ENCODE measurements around the gene SFMBT2.

Gene SFMBT2

DNA sequence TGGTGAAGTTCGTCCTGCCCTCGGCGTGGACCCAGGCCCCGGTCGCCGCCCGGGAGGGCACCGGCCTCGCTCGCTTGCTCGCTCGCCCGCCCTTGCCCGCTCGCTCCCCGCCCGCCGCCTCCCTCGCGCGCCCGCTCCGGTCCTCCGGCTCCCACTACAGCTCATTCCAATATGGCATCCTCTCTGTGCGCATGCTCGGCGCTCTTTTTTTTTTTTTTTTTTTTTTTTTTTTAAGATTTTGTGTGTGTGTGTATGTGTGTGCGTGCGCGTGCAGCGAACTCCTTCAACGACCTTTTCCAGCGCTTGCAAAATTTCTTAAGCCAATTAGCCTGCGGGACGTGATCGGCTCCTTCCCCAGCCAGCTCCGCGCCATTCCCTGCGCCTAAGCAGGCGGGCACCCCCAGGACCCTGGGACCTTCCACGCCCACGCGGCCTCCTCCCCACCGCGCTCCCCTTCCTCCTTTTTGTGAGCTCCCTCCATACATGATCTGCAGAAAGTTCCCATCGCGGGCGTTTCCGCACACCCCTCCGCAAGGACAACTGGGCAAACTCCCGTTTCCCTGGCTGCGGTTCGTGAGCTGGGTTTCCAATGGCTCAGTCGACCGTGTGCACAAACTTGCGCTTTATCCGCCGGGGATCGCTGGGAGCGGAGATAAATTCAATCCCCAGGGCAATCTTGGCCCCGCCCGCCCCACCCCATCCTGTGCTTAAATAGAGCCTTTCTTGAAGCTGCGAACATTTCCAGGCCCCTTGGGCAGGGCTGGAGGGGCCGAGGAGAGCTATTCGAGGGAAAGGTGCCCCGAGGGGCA, at the start of gene SFMBT2:
Gene SFMBT2 (minus strand): TSS at position 173 of the 809 bp plus-strand sequence. CDS start 29,136 bp downstream, outside the sequence.
- intact Hi-C loops (cut with DNase I): loop anchor here (2.0 to 5.0 kb wide), 3 partner anchors 490 to 624 kb away; no protein-coding TSS in a partner anchor
- DNase-seq: peak in 8 of 10 donors; percentile 49 to 95 (median 61)

DNA sequence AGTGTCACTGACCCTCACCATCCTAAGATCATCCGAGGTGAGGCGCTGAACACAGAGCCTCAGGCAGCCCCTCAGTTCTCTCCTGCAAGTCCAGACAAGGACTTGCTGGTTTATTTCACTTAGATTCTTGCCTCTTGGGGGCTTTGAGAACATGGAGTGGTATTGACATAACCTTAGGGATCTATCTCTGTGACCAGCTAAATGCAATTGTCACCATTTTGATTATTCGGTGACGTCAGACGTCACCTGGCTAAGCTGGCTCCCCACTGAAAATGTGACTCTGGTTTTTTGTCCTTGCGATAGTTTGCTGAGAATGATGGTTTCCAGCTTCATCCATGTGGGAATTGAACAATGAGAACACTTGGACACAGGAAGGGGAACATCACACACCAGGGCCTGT, 49.2 kb upstream of the SFMBT2 start:
- intact Hi-C loops (cut with DNase I): no loop called here
- DNase-seq: no peak

DNA sequence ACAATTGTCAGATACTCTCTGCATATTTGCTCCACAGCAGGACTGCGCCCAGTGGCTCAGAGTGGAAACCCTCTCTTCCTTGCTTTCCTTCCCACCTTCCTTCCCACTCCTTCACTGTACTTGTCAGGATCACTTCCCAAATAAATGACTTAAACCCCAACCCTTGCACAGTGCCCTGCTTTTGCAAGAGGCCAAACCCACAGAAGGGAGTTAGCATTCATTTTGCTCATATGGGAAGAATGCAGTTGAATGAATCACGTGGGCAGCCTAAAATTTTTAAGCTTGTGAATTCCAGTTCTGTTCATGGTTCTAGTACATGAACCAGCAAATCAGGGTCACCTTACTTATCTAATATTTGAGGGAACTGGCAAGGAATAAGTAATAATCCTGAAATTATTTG, 47.7 kb upstream of the SFMBT2 start:
- intact Hi-C loops (cut with DNase I): no loop called here
- DNase-seq: no peak

DNA sequence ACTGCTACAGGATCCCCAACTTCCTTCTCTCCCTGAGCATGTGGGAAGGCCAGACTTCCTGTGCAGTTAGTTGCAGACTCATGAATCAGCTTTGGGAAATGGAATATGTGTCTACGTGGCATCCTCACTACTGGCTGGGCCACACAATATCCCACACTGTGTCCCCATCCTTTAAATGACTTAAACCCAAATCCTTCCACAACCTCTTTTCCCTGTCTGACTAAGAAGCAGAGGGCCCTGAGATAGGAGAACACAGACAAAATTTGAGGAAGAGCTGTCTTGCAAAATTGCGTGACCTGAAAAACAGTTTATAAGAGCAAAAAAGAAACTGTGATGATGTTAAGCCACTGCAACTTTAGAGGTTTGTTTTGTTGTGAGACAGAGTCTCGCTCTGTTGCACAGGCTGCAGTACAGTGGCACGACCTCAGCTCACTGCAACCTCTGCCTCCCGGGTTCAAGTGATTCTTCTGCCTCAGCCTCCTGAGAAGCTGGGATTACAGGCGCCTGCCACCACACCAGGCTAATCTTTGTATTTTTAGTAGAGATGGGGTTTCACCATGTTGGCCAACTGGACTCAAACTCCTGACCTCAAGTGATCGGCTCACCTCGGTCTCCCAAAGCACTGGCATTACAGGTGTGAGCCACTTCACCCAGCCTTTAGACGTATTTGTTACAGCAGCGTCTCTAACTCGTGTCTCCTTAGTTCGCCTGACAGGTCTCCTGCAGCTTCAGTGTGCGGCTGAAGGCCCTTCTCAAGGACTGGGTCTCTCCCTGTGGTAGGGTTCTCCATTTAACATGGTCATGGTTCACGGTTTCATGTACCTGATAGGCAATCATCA, 46.9 kb upstream of the SFMBT2 start:
- DNase-seq: no peak
- intact Hi-C loops (cut with DNase I): no loop called here

DNA sequence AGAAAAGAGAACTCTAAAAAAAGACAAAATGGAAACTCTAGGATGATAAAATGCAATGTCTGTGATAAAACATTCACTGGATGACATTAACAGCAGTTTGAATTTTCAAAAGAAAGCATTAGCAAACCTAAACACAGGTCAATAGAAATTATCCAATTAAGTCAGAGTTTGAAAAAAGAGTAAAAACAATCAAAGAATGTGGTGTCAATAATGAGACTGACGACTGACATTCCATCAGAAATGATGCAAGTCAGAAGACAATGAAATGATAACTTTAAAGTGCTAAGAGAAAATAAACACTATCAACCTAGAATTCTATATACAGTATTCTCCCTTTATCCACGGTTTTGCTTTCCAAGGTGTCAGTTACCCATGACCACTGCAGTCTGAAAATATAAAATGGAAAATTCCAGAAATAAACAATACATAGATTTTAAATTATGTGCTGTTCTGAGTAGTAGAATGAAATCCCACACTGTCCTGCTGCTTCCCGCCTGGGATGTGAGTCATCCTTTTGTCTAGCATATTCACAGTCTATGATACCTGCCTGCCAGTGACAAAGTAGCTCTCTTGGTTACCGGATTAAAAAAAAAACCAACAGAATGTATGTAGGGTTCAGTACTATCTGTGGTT, 38.3 kb upstream of the SFMBT2 start:
- DNase-seq: no peak
- intact Hi-C loops (cut with DNase I): no loop called here

DNA sequence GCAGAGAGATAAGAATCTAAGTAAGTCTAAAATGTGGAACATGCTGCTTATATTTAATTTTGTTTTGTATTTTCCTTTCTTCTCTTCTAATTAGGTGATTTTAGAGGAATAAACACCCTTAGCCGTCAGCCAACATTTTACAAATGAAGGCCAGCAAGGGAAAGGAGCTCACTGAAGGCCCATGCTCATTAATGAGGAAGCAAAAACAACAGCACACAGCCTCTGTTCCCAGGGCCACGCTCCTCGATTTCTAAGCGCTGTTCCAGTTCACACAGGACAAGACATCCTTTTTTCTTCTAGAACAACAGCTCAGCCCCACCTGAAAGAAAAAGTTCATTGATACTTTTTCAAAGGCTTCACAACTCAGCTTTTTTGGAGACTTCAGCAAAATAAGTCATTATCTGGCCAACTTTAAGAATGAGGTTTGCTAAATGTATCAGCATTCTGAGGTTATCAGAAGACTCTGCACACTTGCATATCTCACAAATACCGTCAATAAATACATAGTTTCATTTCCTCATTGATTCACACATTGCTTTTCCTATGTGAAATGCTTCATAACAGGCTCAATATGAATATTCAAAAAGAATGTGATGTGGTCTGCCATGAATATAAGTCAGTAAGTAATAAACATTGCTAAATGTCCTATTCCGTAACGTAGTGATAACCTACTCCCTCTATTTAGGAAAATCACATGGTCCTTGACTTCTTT, 34.8 kb upstream of the SFMBT2 start:
- intact Hi-C loops (cut with DNase I): no loop called here

DNA sequence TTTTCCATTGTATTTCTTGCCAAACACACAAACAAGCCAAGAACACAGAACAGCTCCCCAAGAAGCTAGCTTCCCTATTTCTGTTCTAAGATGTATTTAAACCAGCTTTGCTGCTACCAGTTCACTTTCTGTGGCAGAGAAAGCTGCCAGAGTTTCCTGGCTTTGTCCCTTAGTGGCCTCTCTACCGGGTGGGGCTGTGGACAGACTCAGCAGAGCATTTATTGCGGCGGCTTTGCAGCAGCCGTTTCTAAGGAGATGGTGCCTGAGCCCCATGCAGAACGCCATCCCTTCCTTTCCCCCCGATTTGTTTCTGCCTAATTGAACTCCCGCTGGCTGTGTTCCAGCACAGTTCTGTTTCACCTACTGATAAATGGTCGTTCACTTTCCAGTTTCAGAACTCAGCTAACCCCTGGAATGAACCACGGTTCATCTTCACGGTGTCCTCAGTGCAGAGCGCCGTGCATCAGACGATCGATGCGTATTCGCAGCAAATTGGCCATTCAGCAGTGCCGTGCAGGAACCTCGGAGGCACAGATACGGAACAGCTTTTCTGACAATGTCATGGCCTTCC, 33.8 kb upstream of the SFMBT2 start:
- peak; percentile 46 to 89 (median 56) for DNase-seq
- intact Hi-C loops (cut with DNase I): no loop called here

More for the DNA sequence above, 34.8 kb upstream of the SFMBT2 start:
- peak in 1 of 10 donors; percentile 23 for DNase-seq

DNA sequence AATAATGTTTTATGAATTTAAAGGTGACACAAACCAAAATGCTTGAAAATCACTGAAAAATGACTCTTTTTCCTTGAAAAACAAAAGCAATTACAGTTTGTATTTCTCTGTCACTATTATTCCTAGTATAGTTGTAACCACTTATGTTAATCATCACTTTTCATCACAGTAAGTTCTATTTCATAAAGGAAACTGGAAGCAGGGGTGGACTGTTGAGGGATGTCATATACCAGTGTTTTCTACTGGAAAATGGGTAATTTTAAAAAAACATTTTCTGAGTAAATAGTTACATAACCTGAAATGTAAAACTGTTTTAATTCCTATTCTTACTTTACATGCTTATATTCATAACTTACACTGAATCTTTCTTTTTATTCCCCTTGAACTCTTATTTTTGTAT, 32.2 kb upstream of the SFMBT2 start:
- intact Hi-C loops (cut with DNase I): no loop called here
- no peak for DNase-seq

DNA sequence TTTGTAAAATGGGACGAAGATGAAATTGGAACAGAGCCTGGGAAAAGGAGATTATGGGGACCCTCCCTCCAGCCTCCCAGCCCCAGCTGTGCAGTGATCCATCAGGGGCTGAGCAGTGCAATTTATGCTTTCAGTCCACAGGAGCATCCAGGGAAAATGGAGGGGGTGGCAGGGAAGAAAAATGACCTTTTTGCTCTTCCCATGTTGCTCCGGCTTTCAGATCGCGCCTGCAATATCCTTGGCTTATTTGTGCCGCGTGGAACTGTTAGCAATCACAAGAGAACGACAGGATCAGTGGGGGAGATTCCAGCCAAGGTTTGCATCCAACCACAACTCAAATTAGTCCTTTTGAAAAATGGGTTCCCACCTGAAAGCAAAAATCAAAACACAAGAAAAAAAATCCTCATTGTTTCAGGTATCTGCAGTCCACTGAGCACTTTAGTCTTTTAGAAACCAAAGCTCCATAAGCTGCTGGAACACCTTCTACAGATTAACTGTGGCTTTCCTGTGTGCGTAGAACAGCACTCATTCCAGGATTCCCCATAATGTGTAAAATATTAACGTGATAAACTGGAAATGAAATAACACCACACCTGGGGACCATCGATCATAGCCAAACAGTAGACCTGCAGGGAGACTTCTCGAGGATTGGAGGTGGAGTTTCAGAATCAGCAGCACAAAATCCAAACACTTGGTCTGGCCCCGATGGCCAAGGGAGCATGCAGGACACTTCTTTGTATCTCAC, 30.7 kb upstream of the SFMBT2 start:
- no peak for DNase-seq
- intact Hi-C loops (cut with DNase I): no loop called here

DNA sequence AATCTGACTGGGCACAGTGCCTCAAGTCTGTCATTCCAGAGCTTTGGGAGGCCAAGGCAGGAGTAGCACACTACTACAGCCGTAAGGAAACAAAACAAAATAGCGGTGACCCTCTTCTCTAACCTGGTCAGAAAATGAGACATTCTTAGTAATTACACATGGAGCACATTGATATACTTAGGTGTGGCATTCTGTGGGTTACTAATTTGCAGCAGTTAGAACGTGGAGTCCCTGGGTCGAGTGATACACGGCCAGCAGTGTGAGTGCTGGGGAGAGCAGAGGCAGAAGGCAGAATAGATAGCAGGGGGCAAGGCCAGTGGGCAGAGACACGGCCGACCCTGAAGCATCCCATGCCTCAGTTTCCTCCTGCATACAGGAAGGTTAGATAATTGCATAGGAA, 28.9 kb upstream of the SFMBT2 start:
- DNase-seq: no peak
- intact Hi-C loops (cut with DNase I): no loop called here

DNA sequence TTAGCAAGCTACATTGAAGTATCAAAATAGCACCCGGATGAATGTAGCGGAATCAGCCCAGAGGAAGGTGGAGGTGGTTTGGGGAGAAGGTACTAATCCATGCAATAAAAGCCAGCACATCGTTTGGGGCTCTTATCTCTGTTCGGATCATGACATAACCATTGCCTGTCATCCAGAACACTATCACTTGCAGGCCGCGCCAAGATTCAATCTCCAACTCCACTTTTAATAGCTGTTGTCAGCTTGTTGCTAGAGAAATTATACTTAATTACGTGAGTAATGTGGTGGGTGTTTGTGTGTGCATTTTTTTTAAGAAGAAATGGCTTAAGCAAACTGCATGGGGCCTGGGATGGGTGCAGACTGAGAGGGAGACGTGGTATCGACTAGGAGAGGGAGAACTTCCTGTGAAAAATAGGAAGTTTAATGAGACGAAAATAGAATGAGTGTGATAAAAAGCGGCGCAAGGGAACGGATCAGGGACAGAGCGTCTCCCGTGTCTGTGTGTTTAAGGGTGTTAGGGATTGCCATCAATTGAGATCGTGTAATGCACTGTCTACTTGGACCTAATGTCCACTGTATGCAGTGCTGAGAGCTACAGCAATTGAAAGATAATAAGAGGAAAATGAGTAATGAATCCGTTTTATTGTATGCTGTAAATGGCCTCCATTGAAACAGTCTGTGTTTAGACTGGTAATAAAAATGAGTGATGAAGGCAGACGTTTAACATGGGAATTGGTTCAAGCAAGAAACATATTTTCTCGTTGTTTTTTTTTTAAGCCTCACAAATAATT, 27.6 kb upstream of the SFMBT2 start:
- intact Hi-C loops (cut with DNase I): no loop called here
- DNase-seq: no peak

DNA sequence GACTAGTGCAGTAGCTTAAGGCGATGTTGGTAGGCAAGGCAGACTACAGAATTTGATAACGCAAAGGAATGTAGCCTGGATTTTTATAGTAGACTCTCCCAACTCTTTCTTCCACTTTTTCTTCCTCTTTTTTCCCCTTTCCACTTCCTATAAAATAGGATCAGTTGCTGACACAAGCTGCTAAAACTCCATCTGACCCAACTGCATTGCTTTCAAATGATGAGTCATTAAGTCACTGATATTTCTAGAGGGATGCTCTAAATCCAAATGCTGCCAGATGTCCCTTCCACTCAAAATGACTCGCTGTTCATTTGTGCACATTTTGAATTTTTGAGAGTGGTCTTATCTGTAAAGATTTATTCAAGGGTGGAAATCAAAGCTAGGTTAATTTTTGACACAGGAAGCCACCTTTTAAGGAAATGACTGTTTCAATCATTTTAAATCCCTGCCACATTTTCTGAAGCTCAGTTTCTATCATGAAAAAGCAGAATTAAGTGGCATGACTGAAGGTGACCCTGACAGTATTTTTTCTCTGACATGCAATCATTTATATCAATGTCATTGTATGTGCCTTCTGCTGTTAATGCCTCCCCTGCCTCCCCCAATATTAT, 25.8 kb upstream of the SFMBT2 start:
- DNase-seq: no peak
- intact Hi-C loops (cut with DNase I): no loop called here

DNA sequence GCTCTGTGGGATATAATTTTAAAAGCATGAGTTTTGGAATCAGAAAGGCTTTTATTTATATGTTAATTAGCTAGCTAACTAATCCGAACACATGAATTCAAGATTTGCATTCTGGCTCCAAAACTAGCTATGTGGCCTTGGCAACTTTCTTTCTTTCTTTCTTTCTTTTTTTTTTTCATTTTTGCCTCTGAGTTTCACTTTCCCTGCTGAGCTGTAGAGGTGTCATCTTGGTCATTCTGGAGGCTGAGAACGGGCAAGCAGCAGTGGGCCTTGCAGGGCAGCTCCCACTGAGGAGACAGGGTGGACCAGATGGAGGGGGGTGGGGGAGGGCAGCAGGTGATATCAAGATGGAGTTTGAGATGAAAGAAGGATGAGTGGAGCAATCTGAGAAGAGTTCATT, 24.8 kb upstream of the SFMBT2 start:
- DNase-seq: no peak
- intact Hi-C loops (cut with DNase I): no loop called here

DNA sequence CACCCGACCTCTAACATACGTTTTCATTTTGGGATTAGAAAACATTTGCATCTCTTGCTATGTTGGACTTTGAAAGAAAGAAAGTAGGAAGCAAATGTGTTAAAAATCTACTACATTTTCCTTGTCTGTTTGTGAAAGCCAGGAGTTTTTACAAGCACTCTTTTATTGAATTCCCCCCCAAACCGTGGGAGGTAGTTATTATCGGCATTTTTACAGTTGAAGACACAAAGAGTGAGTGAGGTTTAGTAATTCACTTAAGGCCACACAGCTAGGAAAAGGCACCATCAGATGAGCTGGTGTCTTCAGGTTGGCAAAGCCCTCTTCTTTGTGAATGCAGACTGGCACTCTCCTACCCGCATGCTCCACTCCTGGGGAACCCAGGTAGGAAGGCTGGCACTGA, 23.5 kb upstream of the SFMBT2 start:
- intact Hi-C loops (cut with DNase I): no loop called here
- no peak for DNase-seq

DNA sequence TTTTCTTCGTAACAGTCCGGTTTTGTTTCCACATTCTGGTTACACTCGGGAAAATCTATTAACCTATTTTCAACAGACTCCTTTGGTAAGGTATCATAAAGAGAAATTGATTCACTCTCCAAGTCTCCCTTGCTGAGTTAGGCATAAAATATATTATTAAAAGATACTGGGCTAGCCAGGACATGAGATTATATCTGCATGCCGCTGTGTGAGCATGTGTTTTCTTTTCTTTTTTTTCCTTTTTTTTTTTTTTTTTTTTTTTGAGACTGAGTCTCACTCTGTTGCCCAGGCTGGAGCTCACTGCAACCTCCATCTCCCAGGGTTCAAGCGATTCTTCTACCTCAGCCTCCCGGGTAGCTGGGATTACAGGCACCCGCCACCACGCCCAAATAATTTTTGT, 23.0 kb upstream of the SFMBT2 start:
- DNase-seq: no peak
- intact Hi-C loops (cut with DNase I): no loop called here

DNA sequence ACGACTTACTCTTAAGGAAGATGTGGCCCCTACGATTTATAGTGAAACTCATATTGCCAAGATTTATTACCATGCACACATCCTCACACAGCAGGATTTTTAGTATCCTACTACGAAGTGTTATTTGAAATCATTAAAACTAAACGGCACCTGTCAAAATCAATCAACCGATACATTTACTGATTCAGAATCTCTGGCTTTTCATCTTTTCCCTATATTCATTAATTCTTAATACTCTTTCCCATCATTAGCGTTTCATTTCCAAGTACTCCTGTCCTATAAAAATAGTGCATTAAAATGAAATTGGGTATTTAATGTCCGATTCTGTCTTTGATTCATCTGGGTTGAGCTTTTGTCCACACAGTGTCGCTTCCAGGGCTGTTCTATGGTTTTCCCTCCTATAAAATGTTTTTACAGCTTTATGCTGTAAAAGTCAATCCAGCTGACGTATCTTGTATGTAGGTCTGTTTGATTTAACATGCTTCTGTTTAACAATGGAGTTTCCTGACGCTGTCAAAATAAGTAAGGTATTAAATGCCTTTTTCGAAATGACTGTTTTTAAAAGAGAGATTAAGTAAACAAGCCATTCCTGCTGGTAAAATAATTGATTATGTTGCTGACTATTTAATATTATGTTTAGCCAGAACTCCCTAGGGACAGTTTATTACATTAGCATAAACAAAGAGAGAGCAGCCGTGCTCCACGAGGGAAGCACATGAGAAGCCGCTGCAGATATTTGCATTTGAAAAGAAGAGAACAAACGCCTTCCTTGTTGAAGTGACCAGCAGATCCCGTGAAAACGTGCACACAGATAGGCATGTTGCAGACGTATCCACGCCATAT, 22.3 kb upstream of the SFMBT2 start:
- intact Hi-C loops (cut with DNase I): no loop called here
- no peak for DNase-seq

DNA sequence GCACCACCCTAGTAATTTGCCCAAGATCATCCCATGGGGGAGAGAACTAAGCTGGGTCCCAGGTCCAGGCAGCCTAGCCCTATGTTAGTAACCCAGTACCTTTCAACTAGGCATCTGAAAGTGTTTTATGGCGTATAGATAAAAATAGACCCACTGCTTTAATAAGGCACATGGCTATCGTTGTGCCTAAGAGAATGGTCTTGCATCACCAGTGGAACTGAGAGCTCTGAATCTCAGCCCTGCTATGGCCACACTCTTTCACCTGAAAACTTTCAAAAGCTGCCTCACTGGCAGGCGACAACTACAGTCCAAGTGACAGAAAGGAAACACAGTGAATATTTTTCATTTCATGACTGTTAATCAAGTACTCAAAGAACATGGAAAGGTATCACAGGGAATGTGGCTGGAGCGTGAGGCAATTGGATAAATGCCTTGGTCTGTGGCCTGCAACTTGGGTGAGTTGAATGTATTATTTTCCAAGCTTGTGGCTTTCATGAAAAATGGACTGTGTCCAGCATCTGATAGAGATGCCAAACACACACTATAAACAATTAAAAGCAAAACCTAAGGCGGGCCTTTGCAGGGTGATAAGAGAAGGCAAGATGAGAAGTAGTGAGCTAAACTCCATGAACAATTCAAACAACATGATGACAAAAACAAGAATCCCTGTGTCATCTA, 18.0 kb upstream of the SFMBT2 start:
- no peak for DNase-seq
- intact Hi-C loops (cut with DNase I): no loop called here
